SK-N-MC (cell line): ENCODE results near the gene DPEP3.
"Not testable (repeated sequence)": the region's sequence is repeated elsewhere in the genome, so short reads cannot be mapped to it uniquely, and the experiment has no call there.

Experiments used
- DNase-seq: peaks from one replicate; pipeline ENCODE4 v3.0.0-alpha.2; 2011; ENCODE audit warnings: low read depth, low spot score
- H3K27ac ChIP-seq: fragments of 200-600 bp; sonication (generic); 2 replicates; pipeline ENCODE4 v1.5.1; 2016; ENCODE audit warnings: mixed run types
- H3K36me3 ChIP-seq: fragments of 200-600 bp; sonication (generic); 2 replicates; pipeline ENCODE4 v1.6.1; 2017; ENCODE audit warnings: antibody characterized with exemption, low read length, mixed read lengths; ENCODE audit not compliant: insufficient read depth
- H3K4me3 ChIP-seq: fragments of 200-600 bp; sonication (generic); 2 replicates; pipeline ENCODE4 v1.5.1; 2016
- H3K9ac ChIP-seq: fragments of 200-600 bp; sonication (generic); 2 replicates; pipeline ENCODE4 v1.8.0; 2017; ENCODE audit warnings: mixed run types, mixed read lengths; ENCODE audit not compliant: insufficient read length
- H3K9me3 ChIP-seq: fragments of 200-600 bp; sonication (generic); 2 replicates; pipeline ENCODE4 v1.6.1; 2017; ENCODE audit warnings: low read depth, mild to moderate bottlenecking, antibody characterized with exemption, low read length, moderate library complexity, mixed read lengths
- EZH2 ChIP-seq: fragments of 200-600 bp; sonication (generic); IDR thresholded peaks from one replicate; pipeline ENCODE4 v1.6.1; 2017; ENCODE audit warnings: antibody characterized with exemption
- FOXP2 ChIP-seq: optimal IDR thresholded peaks from 2 replicates; pipeline ENCODE3; 2011; ENCODE audit warnings: mild to moderate bottlenecking, moderate library complexity; ENCODE audit not compliant: insufficient read depth; ENCODE audit errors: extremely low read length, control extremely low read depth
- POLR2AphosphoS5 ChIP-seq: IDR thresholded peaks from 2 replicates; pipeline ENCODE4 v1.6.1; 2012; ENCODE audit warnings: mild to moderate bottlenecking, low read depth, low read length, borderline replicate concordance

Gene DPEP3

DNA sequence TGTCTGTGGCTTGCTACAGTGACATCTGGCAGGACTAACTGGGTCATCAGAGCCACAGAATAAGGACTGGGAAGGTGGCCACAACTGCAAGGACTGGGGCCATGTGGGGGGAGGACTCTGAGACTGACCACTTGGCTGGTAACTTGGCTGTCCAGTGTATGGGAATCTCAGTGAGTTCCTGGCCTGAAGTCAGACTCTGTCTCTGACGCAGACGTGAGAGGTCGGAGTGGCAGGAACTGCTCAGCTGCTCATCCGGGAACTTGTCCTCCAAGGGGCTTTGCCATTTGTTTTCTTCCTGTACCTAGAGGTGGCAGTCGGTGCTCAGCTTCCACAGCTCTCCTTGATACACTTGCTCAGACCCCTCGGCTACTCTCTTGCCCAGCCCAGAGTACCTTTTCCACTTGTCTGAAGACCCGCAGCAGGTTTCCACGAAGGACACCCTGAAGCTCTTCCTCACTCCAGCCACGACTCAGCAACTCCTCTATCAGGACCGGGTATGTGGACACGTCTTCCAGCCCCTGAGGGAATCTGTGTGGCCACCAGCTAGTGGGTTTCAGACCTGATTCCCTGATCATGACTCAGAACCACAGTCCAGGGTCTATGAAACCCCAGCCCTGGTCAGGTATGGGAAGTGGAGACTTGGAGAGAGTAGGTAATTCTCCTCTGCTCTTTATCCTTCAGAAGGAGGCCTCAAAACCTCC is 7.3 kb upstream of the DPEP3 start:
- H3K9ac ChIP-seq: no peak overlapping the region
- no peak overlapping the region for H3K4me3 ChIP-seq
- H3K36me3 ChIP-seq: no peaks in the 10 kb centered on the region
- no peak overlapping the region for H3K27ac ChIP-seq
- DNase-seq: no peak
- no peaks in the 10 kb centered on the region for H3K9me3 ChIP-seq
- TF ChIP-seq EZH2 (no peak), FOXP2 (no peak), POLR2AphosphoS5 (no peak)

GRCh38 chr16:67986949-67987348 is 6.7 kb upstream of the DPEP3 start:
- no peak overlapping the region for H3K9ac ChIP-seq
- no peaks in the 10 kb centered on the region for H3K36me3 ChIP-seq
- DNase-seq: no peak
- H3K27ac ChIP-seq: no peak overlapping the region
- H3K4me3 ChIP-seq: no peak overlapping the region
- H3K9me3 ChIP-seq: no peaks in the 10 kb centered on the region
- TF ChIP-seq POLR2AphosphoS5 (no peak), EZH2 (no peak)

DNA sequence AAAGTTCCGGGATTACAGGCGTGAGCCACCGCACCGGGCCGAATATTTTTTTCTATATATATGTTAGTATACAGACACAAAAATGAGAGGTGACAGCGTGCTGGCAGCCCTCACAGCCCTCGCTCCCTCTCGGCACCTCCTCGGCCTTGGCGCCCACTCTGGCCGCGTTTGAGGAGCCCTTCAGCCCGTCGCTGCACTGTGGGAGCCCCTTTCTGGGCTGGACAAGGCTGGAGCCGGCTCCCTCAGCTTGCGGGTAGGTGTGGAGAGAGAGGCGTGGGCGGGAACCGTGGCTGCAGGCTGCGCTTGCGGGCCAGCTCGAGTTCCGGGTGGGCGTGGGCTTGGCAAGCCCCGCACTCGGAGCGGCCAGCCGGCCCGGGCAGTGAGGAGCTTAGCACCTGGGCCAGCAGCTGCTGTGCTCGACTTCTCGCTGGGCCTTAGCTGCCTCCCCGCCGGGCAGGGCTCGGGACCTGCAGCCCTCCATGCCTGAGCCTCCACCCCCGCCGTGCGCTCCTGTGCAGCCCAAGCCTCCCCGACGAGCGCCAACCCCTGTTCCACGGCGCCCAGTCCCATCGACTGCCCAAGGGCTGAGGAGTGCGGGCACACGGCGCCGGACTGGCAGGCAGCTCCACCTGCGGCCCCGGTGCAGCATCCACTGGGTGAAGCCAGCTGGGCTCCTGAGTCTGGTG is 1.9 kb upstream of the DPEP3 start:
- Histone ChIP-seq H3K27ac (no peak overlapping the region), H3K36me3 (no peaks in the 10 kb centered on the region), H3K9ac (no peak overlapping the region), H3K4me3 (no peak overlapping the region), H3K9me3 (no peaks in the 10 kb centered on the region)
- no peak for TF ChIP-seq POLR2AphosphoS5
- no peak for TF ChIP-seq FOXP2
- no peak for TF ChIP-seq EZH2
- DNase-seq: no peak

- H3K9me3 ChIP-seq: no peaks in the 10 kb centered on the region
- H3K4me3 ChIP-seq: no peak overlapping the region
- H3K36me3 ChIP-seq: no peaks in the 10 kb centered on the region
- H3K9ac ChIP-seq: no peak overlapping the region
- no peak overlapping the region for H3K27ac ChIP-seq
- TF ChIP-seq POLR2AphosphoS5 (no peak), FOXP2 (no peak), EZH2 (no peak)
- DNase-seq: no peak
Observed at GRCh38 chr16:67977469-67978227, 2.7 kb downstream of the DPEP3 start.

- Histone ChIP-seq H3K9ac (no peak overlapping the region), H3K9me3 (no peaks in the 10 kb centered on the region), H3K36me3 (no peaks in the 10 kb centered on the region), H3K4me3 (no peak overlapping the region), H3K27ac (no peak overlapping the region)
- TF ChIP-seq POLR2AphosphoS5 (no peak), EZH2 (no peak), FOXP2 (no peak)
- no peak for DNase-seq
Observed at GRCh38 chr16:67977005-67977404, 3.3 kb downstream of the DPEP3 start.

GRCh38 chr16:67976205-67976604 is 4.1 kb downstream of the DPEP3 start:
- Histone ChIP-seq H3K9me3 (no peaks in the 10 kb centered on the region), H3K9ac (no peak overlapping the region)
- DNase-seq: no peak

GRCh38 chr16:67975321-67976105 is 4.8 kb downstream of the DPEP3 start:
- DNase-seq: no peak
- TF ChIP-seq POLR2AphosphoS5: no peak
- no peak for TF ChIP-seq EZH2
- TF ChIP-seq FOXP2: no peak
- Histone ChIP-seq H3K9ac (no peak overlapping the region), H3K4me3 (no peak overlapping the region), H3K36me3 (no peaks in the 10 kb centered on the region), H3K27ac (no peak overlapping the region), H3K9me3 (no peaks in the 10 kb centered on the region)

More at GRCh38 chr16:67976205-67976604, 4.1 kb downstream of the DPEP3 start:
- TF ChIP-seq FOXP2 (no peak), EZH2 (no peak), POLR2AphosphoS5 (no peak)
- no peak overlapping the region for H3K27ac ChIP-seq
- H3K36me3 ChIP-seq: no peaks in the 10 kb centered on the region
- H3K4me3 ChIP-seq: no peak overlapping the region

DNA sequence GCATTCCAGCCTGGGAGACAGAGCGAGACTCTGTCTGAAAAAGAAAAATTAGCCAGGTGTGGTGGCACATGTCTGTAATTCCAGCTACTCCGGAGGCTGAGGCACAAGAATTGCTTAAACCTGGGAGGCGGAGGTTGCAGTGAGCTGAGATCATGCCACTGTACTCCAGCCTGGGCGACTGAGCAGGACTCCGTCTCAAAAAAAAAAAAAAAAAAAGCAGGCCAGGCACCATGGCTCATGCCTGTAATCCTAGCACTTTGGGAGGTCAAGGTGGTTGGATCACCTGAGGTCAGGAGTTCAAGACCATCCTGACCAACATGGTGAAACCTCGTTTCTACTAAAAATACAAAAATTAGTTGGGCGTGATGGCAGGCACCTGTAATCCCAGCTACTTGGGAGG is 8.0 kb downstream of the DPEP3 start:
- H3K9ac ChIP-seq, H3K36me3 ChIP-seq, DNase-seq, H3K4me3 ChIP-seq, H3K9me3 ChIP-seq, H3K27ac ChIP-seq: not testable (repeated sequence)
